HEK293T (cell line): ENCODE measurements around the gene C2orf78.
"Not testable (repeated sequence)": the region's sequence is repeated elsewhere in the genome, so short reads cannot be mapped to it uniquely, and the experiment has no call there.

Experiments used
- FOXK2 ChIP-seq: fragments of 450-650 bp; IDR thresholded peaks from 2 replicates; pipeline ENCODE4 v1.6.1; 2016; ENCODE audit warnings: mild to moderate bottlenecking
- L3MBTL2 ChIP-seq: fragments of 450-650 bp; conservative IDR thresholded peaks from 2 replicates; pipeline ENCODE4 v1.6.1; 2016; ENCODE audit warnings: mild to moderate bottlenecking
- NFRKB ChIP-seq: fragments of 450-650 bp; IDR thresholded peaks from 2 replicates; pipeline ENCODE4 v1.6.1; 2016; ENCODE audit warnings: mild to moderate bottlenecking, moderate library complexity
- TARDBP ChIP-seq: fragments of 450-650 bp; IDR thresholded peaks from 2 replicates; pipeline ENCODE4 v1.6.1; 2016
- TF ChIP-seq, protein P1 (sequence below): fragments of 450-650 bp; IDR thresholded peaks from 2 replicates; pipeline ENCODE4 v1.6.1; 2016

GRCh38 chr2:73754332-73754731 is 29.7 kb upstream of the C2orf78 start:
- TF ChIP-seq FOXK2, L3MBTL2, TARDBP, NFRKB: not testable (repeated sequence)
- TF ChIP-seq, protein P1, sequence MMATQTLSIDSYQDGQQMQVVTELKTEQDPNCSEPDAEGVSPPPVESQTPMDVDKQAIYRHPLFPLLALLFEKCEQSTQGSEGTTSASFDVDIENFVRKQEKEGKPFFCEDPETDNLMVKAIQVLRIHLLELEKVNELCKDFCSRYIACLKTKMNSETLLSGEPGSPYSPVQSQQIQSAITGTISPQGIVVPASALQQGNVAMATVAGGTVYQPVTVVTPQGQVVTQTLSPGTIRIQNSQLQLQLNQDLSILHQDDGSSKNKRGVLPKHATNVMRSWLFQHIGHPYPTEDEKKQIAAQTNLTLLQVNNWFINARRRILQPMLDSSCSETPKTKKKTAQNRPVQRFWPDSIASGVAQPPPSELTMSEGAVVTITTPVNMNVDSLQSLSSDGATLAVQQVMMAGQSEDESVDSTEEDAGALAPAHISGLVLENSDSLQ: not testable (repeated sequence)
